NCI-H187 (cell line): Measurements from ENCODE around the gene GPC1.

Experiments used
- DNase-seq, 2 experiments: peaks; one replicate each; lab custom pipeline; 2025; lab: John Stamatoyannopoulos, UW

The GPC1 gene

GRCh38 chr2:240443891-240444301 is 8.4 kb downstream of the GPC1 start:
- no peak for DNase-seq

GRCh38 chr2:240444464-240444863 is 9.0 kb downstream of the GPC1 start:
- no peak for DNase-seq

- DNase-seq = no peak
These were observed 10.6 kb downstream of the GPC1 start for GRCh38 chr2:240445961-240446663.

- DNase-seq = no peak
These were observed 11.3 kb downstream of the GPC1 start for GRCh38 chr2:240446664-240447175.

GRCh38 chr2:240447331-240447730 is 11.9 kb downstream of the GPC1 start:
- DNase-seq = no peak

- DNase-seq = no peak
These were observed 12.5 kb downstream of the GPC1 start for GRCh38 chr2:240447934-240448333.

- DNase-seq = no peak
These were observed 13.2 kb downstream of the GPC1 start for GRCh38 chr2:240448387-240449274.

- no peak for DNase-seq
These were observed 14.5 kb downstream of the GPC1 start for GRCh38 chr2:240449764-240450531.

- no peak for DNase-seq
These were observed 15.2 kb downstream of the GPC1 start for GRCh38 chr2:240450532-240451107.

GRCh38 chr2:240451108-240451611 is 15.7 kb downstream of the GPC1 start:
- DNase-seq = no peak

- no peak for DNase-seq
These were observed 16.5 kb downstream of the GPC1 start for GRCh38 chr2:240451791-240452461.

- no peak for DNase-seq
These were observed 17.2 kb downstream of the GPC1 start for GRCh38 chr2:240452462-240453256.

GRCh38 chr2:240453461-240454105 is 18.1 kb downstream of the GPC1 start:
- DNase-seq = no peak

GRCh38 chr2:240454106-240454901 is 18.8 kb downstream of the GPC1 start:
- no peak for DNase-seq

- DNase-seq = no peak
These were observed 19.8 kb downstream of the GPC1 start for GRCh38 chr2:240455272-240455646.

GRCh38 chr2:240455647-240456446 is 20.4 kb downstream of the GPC1 start:
- no peak for DNase-seq

GRCh38 chr2:240456447-240457222 is 21.2 kb downstream of the GPC1 start:
- DNase-seq = no peak
